GM23338 (cell line): ENCODE measurements around the gene MPL. TPM values are rescaled to one million over a fixed set of nuclear protein-coding genes. Genes with fewer than 3 reads are reported as not detected.

Experiments used
- ATAC-seq: fragments of 200-7000 bp; cut with Tn5 transposase; 3 replicates; pipeline ENCODE4 v1.9.1; 2020
- DNase-seq: peaks from one replicate; pipeline ENCODE4 v3.0.0-alpha.2; 2015; ENCODE audit warnings: low spot score
- H2AFZ ChIP-seq: fragments of 200-600 bp; sonication (generic); 2 replicates; pipeline ENCODE4 v1.8.0; 2016; ENCODE audit warnings: antibody characterized with exemption, mild to moderate bottlenecking, moderate library complexity
- H3F3A ChIP-seq: fragments of 200-600 bp; sonication (generic); replicated peaks from 2 replicates; pipeline ENCODE4 v1.8.0; 2017; ENCODE audit warnings: antibody characterized with exemption, mixed run types, low read depth
- H3K27ac ChIP-seq: fragments of 200-600 bp; sonication (generic); 2 replicates; pipeline ENCODE4 v1.6.1; 2016; ENCODE audit warnings: low read depth
- H3K27me3 ChIP-seq: fragments of 200-600 bp; sonication (generic); 2 replicates; pipeline ENCODE4 v1.8.0; 2016; ENCODE audit warnings: mild to moderate bottlenecking, mixed run types, moderate library complexity; ENCODE audit not compliant: insufficient read depth
- H3K36me3 ChIP-seq: fragments of 200-600 bp; sonication (generic); 2 replicates; pipeline ENCODE4 v1.8.0; 2016; ENCODE audit warnings: mild to moderate bottlenecking; ENCODE audit not compliant: insufficient read depth
- H3K4me1 ChIP-seq: fragments of 200-600 bp; sonication (generic); 2 replicates; pipeline ENCODE4 v1.8.0; 2016; ENCODE audit warnings: mild to moderate bottlenecking, moderate library complexity; ENCODE audit not compliant: insufficient read depth
- H3K4me2 ChIP-seq: fragments of 200-600 bp; sonication (generic); 2 replicates; pipeline ENCODE4 v1.7.1; 2017; ENCODE audit warnings: mixed run types
- H3K4me3 ChIP-seq: fragments of 200-600 bp; sonication (generic); 2 replicates; pipeline ENCODE4 v1.6.1; 2016; ENCODE audit warnings: mixed run types
- H3K79me2 ChIP-seq: fragments of 200-600 bp; sonication (generic); replicated peaks from 2 replicates; pipeline ENCODE4 v1.8.0; 2017; ENCODE audit warnings: mild to moderate bottlenecking; ENCODE audit not compliant: insufficient read depth
- H3K9me2 ChIP-seq: fragments of 200-600 bp; sonication (generic); 2 replicates; pipeline ENCODE4 v1.8.0; 2017; ENCODE audit not compliant: insufficient read depth
- H4K20me1 ChIP-seq: fragments of 200-600 bp; sonication (generic); replicated peaks from 2 replicates; pipeline ENCODE4 v1.8.0; 2017; ENCODE audit warnings: mild to moderate bottlenecking; ENCODE audit not compliant: insufficient read depth
- H3K27ac Mint-ChIP-seq: 2 replicates; pipeline ENCODE4 v1.8.0; 2020; ENCODE audit warnings: inconsistent platforms, mild to moderate bottlenecking, moderate library complexity, mixed read lengths
- H3K27me3 Mint-ChIP-seq: 3 replicates; pipeline ENCODE4 v1.8.0; 2022; ENCODE audit warnings: low read depth, mild to moderate bottlenecking, moderate library complexity, mixed read lengths, inconsistent platforms; ENCODE audit not compliant: insufficient read depth, poor library complexity
- H3K36me3 Mint-ChIP-seq: 3 replicates; pipeline ENCODE4 v1.8.0; 2021; ENCODE audit warnings: low read depth, mild to moderate bottlenecking, inconsistent platforms, moderate library complexity, mixed read lengths
- H3K4me1 Mint-ChIP-seq: 3 replicates; pipeline ENCODE4 v1.8.0; 2020; ENCODE audit warnings: mild to moderate bottlenecking, inconsistent platforms, mixed read lengths
- H3K4me3 Mint-ChIP-seq: 3 replicates; pipeline ENCODE4 v1.8.0; 2021; ENCODE audit warnings: moderate library complexity, mild to moderate bottlenecking, inconsistent platforms, mixed read lengths
- H3K9me3 Mint-ChIP-seq: 3 replicates; pipeline ENCODE4 v1.8.0; 2020; ENCODE audit warnings: moderate library complexity, mild to moderate bottlenecking, inconsistent platforms, mixed read lengths
- CREB1 ChIP-seq: fragments of 250-450 bp; sonication (Bioruptor Pico); IDR thresholded peaks from 2 replicates; pipeline ENCODE4 v1.5.0; 2020; ENCODE audit warnings: low read depth, mild to moderate bottlenecking, moderate library complexity
- EZH2 ChIP-seq: fragments of 200-600 bp; sonication (generic); IDR thresholded peaks from one replicate; pipeline ENCODE4 v1.8.0; 2017; ENCODE audit warnings: antibody characterized with exemption, mild to moderate bottlenecking, low read depth; ENCODE audit not compliant: unreplicated experiment
- EZH2phosphoT487 ChIP-seq: fragments of 200-600 bp; sonication (generic); IDR thresholded peaks from one replicate; pipeline ENCODE4 v1.8.1; 2018; ENCODE audit warnings: antibody characterized with exemption; ENCODE audit not compliant: unreplicated experiment
- JUNB ChIP-seq: IDR thresholded peaks from one replicate; pipeline ENCODE4 v1.6.1; 2016; ENCODE audit warnings: antibody characterized with exemption; ENCODE audit not compliant: unreplicated experiment
- NANOG ChIP-seq: IDR thresholded peaks from 2 replicates; pipeline ENCODE4 v1.6.1; 2016; ENCODE audit warnings: antibody characterized with exemption, borderline replicate concordance
- POLR2AphosphoS5 ChIP-seq: IDR thresholded peaks from 2 replicates; pipeline ENCODE4 v1.6.1; 2016; ENCODE audit warnings: antibody characterized with exemption, low read depth
- STAT1 ChIP-seq: IDR thresholded peaks from one replicate; pipeline ENCODE4 v1.6.1; 2016; ENCODE audit warnings: antibody characterized with exemption; ENCODE audit not compliant: unreplicated experiment
- ZNF114 ChIP-seq: fragments of 250-450 bp; sonication (Bioruptor Pico); IDR thresholded peaks from 2 replicates; pipeline ENCODE4 v1.5.0; 2020; ENCODE audit warnings: mild to moderate bottlenecking, moderate library complexity
- ZNF331 ChIP-seq: fragments of 250-450 bp; sonication (Bioruptor Pico); IDR thresholded peaks from 2 replicates; pipeline ENCODE4 v1.5.0; 2020; ENCODE audit warnings: low read depth, mild to moderate bottlenecking, moderate library complexity
- polyA plus RNA-seq: library from polyadenylated mRNA; unstranded; fragments of >200 nt; fragmentation: Nextera tagmentation; extraction: Ambion mirVana; gene quantifications from 2 replicates; pipeline ENCODE4 v1.2.1, GENCODE V29; 2016
- total RNA-seq: library from RNA; depleted of rRNA; stranded (reverse); fragments of >200 nt; shearing (Covaris generic); gene quantifications from 2 replicates; pipeline ENCODE4 v1.2.3, GENCODE V29; 2014
- TF ChIP-seq, protein P1 (sequence below): IDR thresholded peaks from one replicate; pipeline ENCODE4 v1.6.1; 2018; ENCODE audit warnings: antibody characterized with exemption; ENCODE audit not compliant: unreplicated experiment
- TF ChIP-seq, protein P2 (sequence below): fragments of 250-450 bp; sonication (Bioruptor Pico); IDR thresholded peaks from 2 replicates; pipeline ENCODE4 v1.5.0; 2020; ENCODE audit warnings: mild to moderate bottlenecking, moderate library complexity
- TF ChIP-seq, protein P3 (sequence below): IDR thresholded peaks from 2 replicates; pipeline ENCODE4 v1.6.1; 2016; ENCODE audit warnings: antibody characterized with exemption
- TF ChIP-seq, protein P4 (sequence below), 2 experiments: fragments of 200-600 bp in 1 of 2; sonication (generic) in 1 of 2; conservative IDR thresholded peaks; 2 replicates each; pipeline versions ENCODE4 v1.5.1 to v1.6.1; 2016 to 2017; ENCODE audit warnings: antibody characterized with exemption in 2 of 2, low read depth in 2 of 2, mild to moderate bottlenecking in 2 of 2, moderate library complexity in 1 of 2

The MPL gene
- total and polyA plus RNA-seq, 2 experiments from 2014 or later: not detected

DNA sequence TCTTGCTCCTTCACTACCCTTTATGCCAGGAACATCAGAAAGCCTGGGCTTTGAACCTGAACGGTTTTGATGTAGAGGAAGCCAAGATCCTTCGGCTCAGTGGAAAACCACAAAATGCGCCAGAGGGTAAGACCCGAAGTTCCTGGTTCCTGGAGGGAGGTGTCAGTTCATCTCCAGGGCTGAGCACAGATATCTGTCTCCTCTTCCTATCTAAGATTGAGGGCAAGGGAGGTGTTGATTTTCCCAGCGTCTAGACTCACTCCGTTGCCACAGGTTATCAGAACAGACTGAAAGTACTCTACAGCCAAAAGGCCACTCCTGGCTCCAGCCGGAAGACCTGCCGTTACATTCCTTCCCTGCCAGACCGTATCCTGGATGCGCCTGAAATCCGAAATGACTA, 22.1 kb downstream of the MPL start:
- Histone ChIP-seq H3K27ac (peak overlapping the region; percentile 78; the same call in 1 of the 2 replicates), H3K4me3 (peak overlapping the region; percentile 91), H2AFZ (no peak overlapping the region), H3K9me2 (no peaks in the 10 kb centered on the region), H3F3A (peaks cover 30% of the 10 kb centered on the region), H3K27me3 (no peaks in the 10 kb centered on the region), H4K20me1 (peaks cover 30% of the 10 kb centered on the region), H3K4me2 (peak overlapping the region; percentile 92), H3K4me1 (peaks cover 19% of the 10 kb centered on the region), H3K79me2 (peaks cover 37% of the 10 kb centered on the region), H3K36me3 (peaks cover 31% of the 10 kb centered on the region)
- peaks cover 27% of the 10 kb centered on the region for H3K4me1 Mint-ChIP-seq
- H3K27me3 Mint-ChIP-seq: peaks cover 20% of the 10 kb centered on the region
- ATAC-seq (no peak), DNase-seq (no peak)
- H3K9me3 Mint-ChIP-seq: no peaks in the 10 kb centered on the region; the same call in 2 of the 3 replicates
- H3K36me3 Mint-ChIP-seq: peaks cover 56% of the 10 kb centered on the region
- H3K4me3 Mint-ChIP-seq: peak overlapping the region; percentile 95
- H3K27ac Mint-ChIP-seq: no peak overlapping the region; the same call in 1 of the 2 replicates
- TF ChIP-seq JUNB (no peak), POLR2AphosphoS5 (no peak), NANOG (no peak), EZH2 (no peak), STAT1 (no peak), EZH2phosphoT487 (no peak), ZNF114 (no peak), CREB1 (no peak), ZNF331 (CRISPR knock-in tag) (no peak)
- TF ChIP-seq, protein P1, sequence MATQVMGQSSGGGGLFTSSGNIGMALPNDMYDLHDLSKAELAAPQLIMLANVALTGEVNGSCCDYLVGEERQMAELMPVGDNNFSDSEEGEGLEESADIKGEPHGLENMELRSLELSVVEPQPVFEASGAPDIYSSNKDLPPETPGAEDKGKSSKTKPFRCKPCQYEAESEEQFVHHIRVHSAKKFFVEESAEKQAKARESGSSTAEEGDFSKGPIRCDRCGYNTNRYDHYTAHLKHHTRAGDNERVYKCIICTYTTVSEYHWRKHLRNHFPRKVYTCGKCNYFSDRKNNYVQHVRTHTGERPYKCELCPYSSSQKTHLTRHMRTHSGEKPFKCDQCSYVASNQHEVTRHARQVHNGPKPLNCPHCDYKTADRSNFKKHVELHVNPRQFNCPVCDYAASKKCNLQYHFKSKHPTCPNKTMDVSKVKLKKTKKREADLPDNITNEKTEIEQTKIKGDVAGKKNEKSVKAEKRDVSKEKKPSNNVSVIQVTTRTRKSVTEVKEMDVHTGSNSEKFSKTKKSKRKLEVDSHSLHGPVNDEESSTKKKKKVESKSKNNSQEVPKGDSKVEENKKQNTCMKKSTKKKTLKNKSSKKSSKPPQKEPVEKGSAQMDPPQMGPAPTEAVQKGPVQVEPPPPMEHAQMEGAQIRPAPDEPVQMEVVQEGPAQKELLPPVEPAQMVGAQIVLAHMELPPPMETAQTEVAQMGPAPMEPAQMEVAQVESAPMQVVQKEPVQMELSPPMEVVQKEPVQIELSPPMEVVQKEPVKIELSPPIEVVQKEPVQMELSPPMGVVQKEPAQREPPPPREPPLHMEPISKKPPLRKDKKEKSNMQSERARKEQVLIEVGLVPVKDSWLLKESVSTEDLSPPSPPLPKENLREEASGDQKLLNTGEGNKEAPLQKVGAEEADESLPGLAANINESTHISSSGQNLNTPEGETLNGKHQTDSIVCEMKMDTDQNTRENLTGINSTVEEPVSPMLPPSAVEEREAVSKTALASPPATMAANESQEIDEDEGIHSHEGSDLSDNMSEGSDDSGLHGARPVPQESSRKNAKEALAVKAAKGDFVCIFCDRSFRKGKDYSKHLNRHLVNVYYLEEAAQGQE: no peak
- TF ChIP-seq, protein P2, sequence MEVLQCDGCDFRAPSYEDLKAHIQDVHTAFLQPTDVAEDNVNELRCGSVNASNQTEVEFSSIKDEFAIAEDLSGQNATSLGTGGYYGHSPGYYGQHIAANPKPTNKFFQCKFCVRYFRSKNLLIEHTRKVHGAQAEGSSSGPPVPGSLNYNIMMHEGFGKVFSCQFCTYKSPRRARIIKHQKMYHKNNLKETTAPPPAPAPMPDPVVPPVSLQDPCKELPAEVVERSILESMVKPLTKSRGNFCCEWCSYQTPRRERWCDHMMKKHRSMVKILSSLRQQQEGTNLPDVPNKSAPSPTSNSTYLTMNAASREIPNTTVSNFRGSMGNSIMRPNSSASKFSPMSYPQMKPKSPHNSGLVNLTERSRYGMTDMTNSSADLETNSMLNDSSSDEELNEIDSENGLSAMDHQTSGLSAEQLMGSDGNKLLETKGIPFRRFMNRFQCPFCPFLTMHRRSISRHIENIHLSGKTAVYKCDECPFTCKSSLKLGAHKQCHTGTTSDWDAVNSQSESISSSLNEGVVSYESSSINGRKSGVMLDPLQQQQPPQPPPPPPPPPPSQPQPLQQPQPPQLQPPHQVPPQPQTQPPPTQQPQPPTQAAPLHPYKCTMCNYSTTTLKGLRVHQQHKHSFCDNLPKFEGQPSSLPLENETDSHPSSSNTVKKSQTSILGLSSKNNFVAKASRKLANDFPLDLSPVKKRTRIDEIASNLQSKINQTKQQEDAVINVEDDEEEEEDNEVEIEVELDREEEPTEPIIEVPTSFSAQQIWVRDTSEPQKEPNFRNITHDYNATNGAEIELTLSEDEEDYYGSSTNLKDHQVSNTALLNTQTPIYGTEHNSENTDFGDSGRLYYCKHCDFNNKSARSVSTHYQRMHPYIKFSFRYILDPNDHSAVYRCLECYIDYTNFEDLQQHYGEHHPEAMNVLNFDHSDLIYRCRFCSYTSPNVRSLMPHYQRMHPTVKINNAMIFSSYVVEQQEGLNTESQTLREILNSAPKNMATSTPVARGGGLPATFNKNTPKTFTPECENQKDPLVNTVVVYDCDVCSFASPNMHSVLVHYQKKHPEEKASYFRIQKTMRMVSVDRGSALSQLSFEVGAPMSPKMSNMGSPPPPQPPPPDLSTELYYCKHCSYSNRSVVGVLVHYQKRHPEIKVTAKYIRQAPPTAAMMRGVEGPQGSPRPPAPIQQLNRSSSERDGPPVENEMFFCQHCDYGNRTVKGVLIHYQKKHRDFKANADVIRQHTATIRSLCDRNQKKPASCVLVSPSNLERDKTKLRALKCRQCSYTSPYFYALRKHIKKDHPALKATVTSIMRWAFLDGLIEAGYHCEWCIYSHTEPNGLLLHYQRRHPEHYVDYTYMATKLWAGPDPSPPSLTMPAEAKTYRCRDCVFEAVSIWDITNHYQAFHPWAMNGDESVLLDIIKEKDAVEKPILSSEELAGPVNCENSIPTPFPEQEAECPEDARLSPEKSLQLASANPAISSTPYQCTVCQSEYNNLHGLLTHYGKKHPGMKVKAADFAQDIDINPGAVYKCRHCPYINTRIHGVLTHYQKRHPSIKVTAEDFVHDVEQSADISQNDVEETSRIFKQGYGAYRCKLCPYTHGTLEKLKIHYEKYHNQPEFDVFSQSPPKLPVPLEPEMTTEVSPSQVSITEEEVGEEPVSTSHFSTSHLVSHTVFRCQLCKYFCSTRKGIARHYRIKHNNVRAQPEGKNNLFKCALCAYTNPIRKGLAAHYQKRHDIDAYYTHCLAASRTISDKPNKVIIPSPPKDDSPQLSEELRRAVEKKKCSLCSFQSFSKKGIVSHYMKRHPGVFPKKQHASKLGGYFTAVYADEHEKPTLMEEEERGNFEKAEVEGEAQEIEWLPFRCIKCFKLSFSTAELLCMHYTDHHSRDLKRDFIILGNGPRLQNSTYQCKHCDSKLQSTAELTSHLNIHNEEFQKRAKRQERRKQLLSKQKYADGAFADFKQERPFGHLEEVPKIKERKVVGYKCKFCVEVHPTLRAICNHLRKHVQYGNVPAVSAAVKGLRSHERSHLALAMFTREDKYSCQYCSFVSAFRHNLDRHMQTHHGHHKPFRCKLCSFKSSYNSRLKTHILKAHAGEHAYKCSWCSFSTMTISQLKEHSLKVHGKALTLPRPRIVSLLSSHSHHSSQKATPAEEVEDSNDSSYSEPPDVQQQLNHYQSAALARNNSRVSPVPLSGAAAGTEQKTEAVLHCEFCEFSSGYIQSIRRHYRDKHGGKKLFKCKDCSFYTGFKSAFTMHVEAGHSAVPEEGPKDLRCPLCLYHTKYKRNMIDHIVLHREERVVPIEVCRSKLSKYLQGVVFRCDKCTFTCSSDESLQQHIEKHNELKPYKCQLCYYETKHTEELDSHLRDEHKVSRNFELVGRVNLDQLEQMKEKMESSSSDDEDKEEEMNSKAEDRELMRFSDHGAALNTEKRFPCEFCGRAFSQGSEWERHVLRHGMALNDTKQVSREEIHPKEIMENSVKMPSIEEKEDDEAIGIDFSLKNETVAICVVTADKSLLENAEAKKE (CRISPR knock-in tag): no peak
- TF ChIP-seq, protein P3, sequence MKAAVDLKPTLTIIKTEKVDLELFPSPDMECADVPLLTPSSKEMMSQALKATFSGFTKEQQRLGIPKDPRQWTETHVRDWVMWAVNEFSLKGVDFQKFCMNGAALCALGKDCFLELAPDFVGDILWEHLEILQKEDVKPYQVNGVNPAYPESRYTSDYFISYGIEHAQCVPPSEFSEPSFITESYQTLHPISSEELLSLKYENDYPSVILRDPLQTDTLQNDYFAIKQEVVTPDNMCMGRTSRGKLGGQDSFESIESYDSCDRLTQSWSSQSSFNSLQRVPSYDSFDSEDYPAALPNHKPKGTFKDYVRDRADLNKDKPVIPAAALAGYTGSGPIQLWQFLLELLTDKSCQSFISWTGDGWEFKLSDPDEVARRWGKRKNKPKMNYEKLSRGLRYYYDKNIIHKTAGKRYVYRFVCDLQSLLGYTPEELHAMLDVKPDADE: no peak
- TF ChIP-seq, protein P4, sequence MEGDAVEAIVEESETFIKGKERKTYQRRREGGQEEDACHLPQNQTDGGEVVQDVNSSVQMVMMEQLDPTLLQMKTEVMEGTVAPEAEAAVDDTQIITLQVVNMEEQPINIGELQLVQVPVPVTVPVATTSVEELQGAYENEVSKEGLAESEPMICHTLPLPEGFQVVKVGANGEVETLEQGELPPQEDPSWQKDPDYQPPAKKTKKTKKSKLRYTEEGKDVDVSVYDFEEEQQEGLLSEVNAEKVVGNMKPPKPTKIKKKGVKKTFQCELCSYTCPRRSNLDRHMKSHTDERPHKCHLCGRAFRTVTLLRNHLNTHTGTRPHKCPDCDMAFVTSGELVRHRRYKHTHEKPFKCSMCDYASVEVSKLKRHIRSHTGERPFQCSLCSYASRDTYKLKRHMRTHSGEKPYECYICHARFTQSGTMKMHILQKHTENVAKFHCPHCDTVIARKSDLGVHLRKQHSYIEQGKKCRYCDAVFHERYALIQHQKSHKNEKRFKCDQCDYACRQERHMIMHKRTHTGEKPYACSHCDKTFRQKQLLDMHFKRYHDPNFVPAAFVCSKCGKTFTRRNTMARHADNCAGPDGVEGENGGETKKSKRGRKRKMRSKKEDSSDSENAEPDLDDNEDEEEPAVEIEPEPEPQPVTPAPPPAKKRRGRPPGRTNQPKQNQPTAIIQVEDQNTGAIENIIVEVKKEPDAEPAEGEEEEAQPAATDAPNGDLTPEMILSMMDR (conservative IDR thresholded peaks at IDR 0.05; ENCODE audit: low read depth in 2 of 2): no peak
